HT-29 (cell line): ENCODE results near the gene SEC22B. TPM values are rescaled to one million over a fixed set of nuclear protein-coding genes. Genes with fewer than 3 reads are reported as not detected.
"Not testable (repeated sequence)": the region's sequence is repeated elsewhere in the genome, so short reads cannot be mapped to it uniquely, and the experiment has no call there.

ENCODE experiments used
- DNase-seq: peaks from one replicate; pipeline ENCODE4 v3.0.0-alpha.2; 2015; ENCODE audit warnings: low spot score
- small RNA-seq: library from RNA; depleted of rRNA; stranded (forward); fragments of <200 nt; gene quantifications from one replicate; pipeline ENCODE3, GENCODE V24; 2014
- total RNA-seq: library from RNA; depleted of rRNA; stranded (reverse); fragments of >200 nt; shearing (Covaris generic); gene quantifications from 2 replicates; pipeline ENCODE4 v1.2.3, GENCODE V29; 2014; rRNA removed

Gene SEC22B
- total RNA-seq, 1 experiment from 2014 or later, result 7.8 TPM

- not testable (repeated sequence) for DNase-seq
Measured at GRCh38 chr1:120116094-120116493, 60.2 kb downstream of the SEC22B start.

GRCh38 chr1:120113134-120113533 is 63.2 kb downstream of the SEC22B start:
- not testable (repeated sequence) for DNase-seq

GRCh38 chr1:120112212-120112611 is 64.1 kb downstream of the SEC22B start:
- not testable (repeated sequence) for DNase-seq

- not testable (repeated sequence) for DNase-seq
Measured at GRCh38 chr1:120111771-120112170, 64.5 kb downstream of the SEC22B start.

GRCh38 chr1:120111008-120111407 is 65.3 kb downstream of the SEC22B start:
- not testable (repeated sequence) for DNase-seq

DNA sequence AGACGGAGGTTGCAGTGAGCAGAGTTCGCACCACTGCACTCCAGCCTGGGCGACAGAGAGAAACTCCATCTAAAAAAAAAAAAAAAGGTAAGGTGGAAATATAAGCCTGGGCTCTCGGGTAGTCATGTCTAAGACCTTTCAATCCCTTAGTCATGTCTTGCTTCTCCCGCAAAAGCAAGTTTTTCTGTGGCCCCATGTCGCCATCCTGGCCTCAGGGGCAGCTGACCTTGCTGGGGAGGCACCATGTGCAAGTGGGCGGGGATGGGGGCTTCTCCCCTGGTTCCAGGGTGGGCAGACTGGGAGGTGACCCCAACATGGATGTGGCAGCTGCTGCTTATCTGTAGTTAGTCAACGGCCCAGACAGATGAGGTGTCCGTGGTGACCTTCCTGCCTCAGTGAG is 66.7 kb downstream of the SEC22B start:
- DNase-seq, result not testable (repeated sequence)

DNA sequence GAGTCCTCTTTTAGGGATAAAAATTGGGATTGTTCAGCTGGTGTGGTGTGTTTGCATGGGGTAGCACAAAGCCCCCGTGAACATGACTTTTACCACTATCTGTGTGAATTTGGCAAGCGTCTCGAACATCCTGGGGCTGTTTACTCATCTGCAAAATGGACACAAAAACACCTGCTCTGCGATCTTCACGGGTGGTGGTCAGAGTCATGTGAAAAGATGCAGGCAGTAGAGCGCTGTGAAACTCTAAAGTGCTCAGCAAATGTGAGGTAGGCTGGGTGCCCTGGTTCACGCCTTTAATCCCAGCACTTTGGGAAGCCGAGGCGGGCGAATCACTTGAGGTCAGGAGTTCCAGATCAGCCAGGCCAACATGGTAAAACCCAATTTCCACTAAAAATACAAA is 67.1 kb downstream of the SEC22B start:
- not testable (repeated sequence) for DNase-seq

DNA sequence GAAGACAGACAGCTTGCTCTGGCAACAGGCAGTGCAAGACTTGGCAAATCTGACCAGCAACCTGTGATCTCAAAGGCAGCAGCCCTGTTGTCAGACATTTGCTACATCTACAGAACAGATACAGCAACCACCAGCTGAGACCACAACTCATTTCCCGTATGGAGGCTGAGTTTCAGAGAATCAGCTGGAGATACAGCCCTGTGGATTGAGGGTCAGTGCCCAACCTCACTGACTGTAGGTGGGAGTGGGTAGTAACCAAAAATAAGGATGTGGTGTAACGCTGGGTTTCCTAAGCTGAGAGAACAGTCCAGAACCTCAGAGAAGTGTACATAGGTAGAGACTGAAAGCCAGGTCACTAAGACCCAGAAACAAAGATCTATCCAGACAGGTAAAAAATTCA is 71.0 kb downstream of the SEC22B start:
- not testable (repeated sequence) for DNase-seq

DNA sequence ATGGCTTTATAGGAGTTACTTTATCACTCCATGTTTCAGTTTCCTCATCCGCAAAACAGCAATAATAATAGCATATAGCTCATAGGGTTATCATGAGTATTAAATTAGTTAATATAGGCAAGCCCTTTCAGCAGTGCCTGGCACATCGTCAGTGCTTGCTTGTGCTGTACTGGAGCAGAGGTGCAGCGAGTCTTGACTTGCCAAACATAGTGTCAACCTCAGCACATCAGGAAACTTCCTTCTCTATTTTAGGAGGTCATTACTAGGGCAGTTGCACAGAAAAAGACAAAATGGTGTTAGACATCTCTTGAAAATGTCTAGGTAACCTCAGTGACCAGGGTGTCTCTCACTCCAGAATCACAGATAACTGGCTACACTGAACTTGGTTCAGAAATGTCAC is 72.6 kb downstream of the SEC22B start:
- not testable (repeated sequence) for DNase-seq

- DNase-seq, result not testable (repeated sequence)
Measured at GRCh38 chr1:120101593-120101992, 74.7 kb downstream of the SEC22B start.

Small RNA genes lying within 50 kb of the gene (small RNA-seq; reads per million reads assigned to genes)
- not detected for gene RNU6-465P

Other genes starting within 250 kb of the SEC22B start
- 27.0 and 38.0 TPM in 2 replicates for gene NOTCH2, start 106.9 kb downstream of the SEC22B start, total RNA-seq
- 4.9 and 5.1 TPM in 2 replicates for gene NBPF8, start 238.5 kb upstream of the SEC22B start, total RNA-seq